Fibroblast of peridontal ligament (primary cell): Measurements from ENCODE around the gene SPAG6.
"Not testable (repeated sequence)": the region's sequence is repeated elsewhere in the genome, so short reads cannot be mapped to it uniquely, and the experiment has no call there.

Source experiments
- DNase-seq: peaks from one replicate; pipeline ENCODE4 v3.0.0-alpha.2; 2010; ENCODE audit errors: extremely low read depth

Gene SPAG6

DNA sequence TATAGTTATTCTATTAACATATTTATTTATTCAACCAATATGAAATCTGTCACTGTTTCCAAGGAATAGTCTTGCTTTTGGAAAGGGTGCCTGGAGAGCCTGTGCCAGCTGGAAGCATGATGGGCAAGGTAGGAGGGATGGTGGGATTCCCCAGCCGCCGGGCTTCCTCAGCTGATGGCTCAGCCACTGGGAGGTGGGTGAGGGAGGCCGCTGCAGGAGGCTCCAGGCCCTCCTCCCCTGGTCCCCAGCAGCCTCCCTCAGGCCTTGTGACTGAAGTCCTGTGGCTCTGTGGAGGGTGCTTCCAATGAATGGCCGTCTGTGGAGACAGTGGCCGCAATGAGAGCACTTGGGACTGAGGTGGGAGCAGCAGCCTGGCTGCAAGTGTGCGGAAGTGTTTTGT lies 27.0 kb downstream of the SPAG6 start:
- no peak for DNase-seq

DNA sequence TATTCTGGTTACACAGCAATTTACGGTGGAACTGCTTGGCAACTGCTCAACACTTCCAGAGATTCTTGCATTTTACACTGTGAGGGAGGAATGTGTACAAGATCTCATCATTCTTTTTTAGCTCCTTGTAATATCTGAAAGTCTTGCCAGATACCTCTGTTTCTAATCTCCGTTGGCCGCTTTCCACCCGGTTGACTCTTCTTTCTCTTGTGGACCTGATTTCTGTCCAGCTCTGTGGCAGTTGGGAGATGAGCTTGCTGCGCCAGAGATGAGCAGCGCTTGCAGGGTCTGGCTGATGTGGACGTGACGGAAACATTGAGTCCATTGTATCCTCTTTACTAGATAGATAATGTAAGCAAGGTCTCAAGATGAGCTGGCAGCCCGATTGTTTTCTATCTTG lies 27.6 kb downstream of the SPAG6 start:
- no peak for DNase-seq

DNA sequence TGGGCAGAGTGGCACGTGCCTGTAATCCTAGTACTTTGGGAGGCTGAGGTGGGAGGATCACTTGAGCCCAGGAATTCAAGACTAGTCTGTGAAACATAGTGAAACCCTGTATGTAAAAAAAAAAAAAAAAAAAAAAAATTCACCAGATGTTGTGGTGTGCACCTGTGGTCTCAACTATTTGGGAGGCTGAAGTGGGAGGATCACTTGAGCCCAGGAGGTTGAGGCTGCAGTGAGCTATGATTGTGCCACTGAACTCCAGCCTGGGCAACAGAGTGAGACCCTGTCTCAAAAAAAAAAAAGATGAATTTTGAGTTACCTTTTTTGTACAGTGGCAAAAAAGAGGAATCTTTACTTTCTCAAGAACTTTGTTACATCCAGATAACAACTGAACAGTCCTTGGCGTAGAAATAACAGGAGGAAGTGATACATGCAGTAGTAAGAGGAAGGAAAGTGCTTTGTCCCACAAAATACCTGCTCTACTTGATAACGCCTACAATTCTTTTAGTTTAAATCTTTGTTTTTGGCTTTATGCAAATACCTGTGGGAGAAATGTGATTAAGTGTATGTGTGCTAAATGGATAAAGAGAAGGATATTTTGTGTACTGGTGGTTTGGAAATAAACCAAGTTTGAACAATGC lies 29.3 kb downstream of the SPAG6 start:
- no peak for DNase-seq

DNA sequence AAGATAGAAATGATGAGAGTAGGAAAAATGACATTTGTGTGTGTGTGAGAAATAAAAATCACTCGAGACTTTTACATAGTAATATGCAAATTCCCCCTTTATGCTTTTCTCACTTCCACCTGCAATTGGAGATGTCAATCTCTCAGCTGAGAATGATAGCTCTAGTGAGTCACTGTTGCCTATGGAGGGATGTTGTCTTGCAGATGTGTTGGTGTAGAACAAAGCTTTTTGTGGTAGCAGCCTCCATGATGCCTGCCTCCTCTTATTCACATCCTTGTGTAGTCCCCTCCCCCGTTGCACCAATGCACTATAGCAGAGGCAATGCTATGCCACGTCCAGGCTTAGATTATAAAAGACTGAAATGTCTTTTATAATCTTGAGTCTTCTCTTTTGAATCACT lies 33.8 kb downstream of the SPAG6 start:
- no peak for DNase-seq

DNA sequence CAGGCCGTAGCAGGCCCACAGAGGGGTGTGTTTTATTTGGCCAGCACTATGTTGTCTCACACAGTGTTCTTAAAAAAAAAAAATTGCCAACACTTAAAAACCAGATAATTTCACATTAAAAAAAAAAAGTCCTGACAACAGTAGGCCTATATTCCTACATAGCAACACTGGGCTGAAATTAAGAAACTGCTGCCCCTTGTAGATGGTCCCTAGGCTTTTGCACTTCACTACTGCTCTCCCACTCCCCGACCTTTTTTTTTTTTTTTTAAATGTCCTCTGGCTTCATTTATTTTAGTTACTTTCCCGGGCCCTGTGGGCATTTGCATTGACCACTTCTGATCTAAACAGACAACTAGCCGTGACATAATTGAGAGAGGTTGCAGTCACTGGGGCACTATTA lies 36.0 kb downstream of the SPAG6 start:
- no peak for DNase-seq

DNA sequence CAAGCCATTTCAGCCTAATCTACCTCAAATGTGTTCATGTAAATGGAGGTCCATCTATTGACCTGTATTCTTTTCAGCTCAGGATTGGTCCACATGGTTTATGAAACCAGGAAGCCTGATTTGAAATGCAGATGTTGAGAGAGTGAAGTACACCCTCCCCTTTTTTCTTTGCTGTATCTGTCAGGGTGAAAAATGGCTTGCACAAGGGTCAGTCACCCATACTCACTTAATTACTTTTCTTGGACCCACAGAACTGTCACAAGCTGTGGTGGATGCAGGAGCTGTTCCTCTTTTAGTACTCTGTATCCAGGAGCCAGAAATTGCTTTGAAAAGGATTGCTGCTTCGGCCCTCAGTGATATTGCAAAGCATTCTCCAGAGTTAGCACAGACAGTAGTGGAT lies 41.2 kb downstream of the SPAG6 start:
- no peak for DNase-seq

DNA sequence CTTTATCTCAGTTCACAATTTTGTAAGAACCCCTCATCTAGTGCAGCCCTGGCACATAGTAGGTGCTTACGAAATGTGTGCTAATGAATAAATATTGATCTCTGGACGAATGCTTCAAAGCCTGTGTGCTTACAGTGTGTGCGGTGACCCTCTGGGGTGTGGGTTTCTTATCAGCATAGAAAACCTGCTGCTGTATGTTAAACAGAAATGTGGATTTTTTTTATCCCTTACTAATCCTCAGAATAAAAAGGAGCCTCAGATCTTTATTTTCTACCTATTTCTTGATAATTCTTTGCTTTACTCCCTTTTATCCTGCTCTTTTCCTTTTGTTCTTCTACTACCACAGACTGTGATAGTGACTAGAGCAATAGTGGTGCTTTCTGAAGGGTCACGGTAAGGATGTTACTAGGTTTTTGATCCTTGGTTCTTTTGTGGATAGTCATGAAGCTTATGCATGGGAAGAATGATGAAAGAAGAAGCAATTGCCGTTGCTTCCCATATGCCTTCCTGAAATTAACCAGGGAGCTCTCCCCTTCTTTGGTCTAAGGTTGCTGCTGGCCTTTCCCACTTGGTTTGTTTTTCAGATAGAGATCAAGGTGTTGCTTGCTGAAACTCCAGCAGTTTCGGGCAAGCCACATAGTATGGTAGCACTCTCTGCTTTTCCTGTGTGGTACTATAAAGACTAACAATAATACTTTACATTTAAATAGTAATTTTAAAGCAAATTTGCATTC lies 44.7 kb downstream of the SPAG6 start:
- DNase-seq, result no peak

DNA sequence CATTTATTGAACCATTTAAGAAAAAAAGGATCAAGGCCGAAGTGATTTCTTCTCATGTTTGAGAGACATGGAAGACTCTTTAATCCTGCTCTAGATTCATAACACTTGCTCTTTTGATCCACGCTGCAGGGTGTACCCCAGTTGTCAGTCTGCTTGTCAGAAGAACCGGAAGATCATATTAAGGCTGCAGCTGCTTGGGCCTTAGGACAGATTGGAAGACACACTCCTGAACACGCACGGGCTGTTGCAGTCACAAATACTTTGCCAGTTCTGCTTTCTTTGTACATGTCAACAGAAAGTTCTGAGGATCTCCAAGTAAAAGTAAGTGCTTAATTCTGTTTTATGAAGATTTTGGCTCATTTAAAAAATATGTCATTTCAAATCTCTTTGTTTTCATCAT lies 46.3 kb downstream of the SPAG6 start:
- DNase-seq, result no peak

DNA sequence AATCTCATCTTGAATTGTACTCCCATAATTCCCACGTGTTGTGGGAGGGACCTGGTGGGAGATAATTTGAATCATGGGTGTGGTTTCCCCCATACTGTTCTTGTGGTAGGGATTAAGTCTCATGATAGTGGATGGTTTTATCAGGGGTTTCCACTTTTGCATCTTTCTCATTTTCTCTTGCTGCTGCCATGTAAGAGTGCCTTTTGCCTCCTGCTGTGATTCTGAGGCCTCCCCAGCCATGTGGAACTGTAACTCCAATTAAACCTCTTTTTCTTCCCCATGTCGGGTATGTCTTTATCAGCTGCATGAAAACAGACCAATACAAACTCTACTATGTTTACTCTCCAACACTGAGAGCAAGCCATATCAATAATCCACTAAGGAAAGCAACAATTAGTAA lies 50.9 kb downstream of the SPAG6 start:
- DNase-seq, result not testable (repeated sequence)

DNA sequence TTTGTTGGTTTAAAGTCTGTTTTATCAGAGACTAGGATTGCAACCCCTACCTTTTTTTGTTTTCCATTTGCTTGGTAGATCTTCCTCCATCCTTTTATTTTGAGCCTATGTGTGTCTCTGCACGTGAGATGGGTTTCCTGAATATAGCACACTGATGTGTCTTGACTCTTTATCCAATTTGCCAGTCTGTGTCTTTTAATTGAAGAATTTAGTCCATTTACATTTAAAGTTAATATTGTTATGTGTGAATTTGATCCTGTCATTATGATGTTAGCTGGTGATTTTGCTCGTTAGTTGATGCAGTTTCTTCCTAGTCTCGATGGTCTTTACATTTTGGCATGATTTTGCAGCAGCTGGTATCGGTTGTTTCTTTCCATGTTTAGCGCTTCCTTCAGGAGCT lies 61.6 kb downstream of the SPAG6 start:
- not testable (repeated sequence) for DNase-seq

DNA sequence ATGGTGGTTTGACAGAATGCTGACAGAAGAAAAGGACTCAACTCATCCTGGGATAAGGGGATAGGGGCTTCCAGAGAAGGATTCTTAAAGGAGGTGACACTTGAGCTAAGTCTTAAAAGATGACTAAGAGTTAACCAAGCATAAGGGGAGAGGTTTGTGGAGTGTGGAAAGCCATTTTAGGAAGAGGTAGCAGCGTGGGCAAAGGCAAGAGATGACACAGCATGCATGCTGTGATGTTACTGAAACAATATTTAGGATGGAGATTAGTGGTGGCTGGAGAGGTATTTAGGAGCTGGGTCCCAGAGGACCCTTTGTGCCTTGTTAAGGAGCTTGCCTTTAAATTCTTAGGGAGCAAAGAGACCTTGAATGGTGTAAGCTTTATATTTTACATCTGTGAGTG lies 65.1 kb downstream of the SPAG6 start:
- no peak for DNase-seq

DNA sequence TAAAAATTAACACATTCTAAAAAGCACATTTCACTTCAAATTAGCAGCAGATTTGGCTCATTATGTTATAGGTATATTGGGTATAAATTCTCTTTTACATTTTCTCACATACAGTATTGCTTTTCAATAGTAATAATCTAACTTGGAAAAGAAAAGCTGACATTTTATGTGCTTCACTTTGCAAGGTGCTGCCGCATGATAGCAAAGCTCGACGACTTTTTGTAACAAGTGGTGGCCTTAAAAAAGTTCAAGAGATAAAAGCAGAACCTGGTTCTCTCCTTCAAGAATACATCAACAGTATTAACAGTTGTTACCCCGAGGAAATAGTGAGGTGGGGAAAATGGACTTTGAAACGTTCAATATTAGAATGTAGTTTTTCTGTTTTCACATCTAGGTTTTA lies 65.5 kb downstream of the SPAG6 start:
- DNase-seq, result no peak

DNA sequence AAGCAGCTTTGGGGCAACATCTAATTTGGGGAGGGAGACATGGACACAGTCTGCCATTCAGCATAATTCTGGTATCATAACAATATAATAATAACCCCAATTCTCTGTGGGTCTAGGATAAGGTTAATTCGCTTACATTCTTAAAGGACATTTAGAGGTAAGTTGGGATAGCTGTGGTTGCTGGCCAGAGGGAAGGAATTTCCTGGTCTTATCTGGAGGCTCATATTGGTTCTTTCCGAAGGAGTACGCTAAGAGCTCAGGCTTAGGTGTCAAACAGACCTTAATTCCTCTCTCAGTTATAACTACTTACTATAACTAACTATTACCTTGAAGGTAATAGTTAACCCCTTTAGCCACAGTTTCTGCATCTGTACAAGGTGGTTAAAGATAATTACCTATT lies 68.8 kb downstream of the SPAG6 start:
- DNase-seq, result no peak

DNA sequence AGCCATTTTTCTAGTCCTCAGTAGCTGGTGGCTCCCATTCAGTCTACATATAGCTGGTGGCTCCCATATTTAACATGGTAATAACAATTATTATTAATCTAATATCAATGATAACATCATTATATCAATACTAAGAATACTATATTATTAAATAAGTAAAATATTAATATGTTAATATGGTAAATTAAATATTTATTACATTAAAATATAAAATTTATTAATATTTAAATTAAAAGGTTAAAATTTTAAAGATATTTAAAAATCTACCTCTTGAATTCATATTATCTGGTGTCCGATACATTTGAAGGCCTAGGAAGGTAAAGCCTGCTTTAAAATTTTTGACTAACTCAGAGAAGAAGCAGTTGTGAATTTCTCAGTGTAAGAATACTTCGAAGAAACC lies 69.8 kb downstream of the SPAG6 start:
- no peak for DNase-seq

DNA sequence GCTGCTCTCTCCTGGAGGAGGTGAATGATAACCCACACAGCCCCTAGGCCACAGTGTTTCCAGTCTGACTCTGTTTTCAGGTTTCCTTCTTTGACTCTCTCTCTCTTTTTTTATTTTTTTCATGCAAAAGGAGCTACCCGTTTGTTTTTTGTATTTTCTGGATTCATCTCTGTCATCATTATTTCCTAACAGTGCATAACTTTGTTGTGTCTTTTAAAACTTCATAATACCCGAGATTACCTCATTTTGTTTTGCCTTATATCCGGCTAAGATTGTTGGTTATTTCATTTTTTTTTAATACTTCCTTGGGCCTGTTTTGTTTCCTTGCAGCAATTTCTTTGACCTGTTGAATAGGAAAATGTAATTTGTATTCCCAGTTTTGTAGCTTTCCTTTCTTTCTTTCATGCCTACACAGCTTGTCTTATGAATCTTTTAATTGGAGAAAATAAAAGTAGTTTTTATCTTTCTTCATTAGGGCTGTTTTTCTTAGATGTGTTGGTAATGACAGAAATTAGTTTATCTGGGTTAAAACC lies 72.5 kb downstream of the SPAG6 start:
- no peak for DNase-seq

DNA sequence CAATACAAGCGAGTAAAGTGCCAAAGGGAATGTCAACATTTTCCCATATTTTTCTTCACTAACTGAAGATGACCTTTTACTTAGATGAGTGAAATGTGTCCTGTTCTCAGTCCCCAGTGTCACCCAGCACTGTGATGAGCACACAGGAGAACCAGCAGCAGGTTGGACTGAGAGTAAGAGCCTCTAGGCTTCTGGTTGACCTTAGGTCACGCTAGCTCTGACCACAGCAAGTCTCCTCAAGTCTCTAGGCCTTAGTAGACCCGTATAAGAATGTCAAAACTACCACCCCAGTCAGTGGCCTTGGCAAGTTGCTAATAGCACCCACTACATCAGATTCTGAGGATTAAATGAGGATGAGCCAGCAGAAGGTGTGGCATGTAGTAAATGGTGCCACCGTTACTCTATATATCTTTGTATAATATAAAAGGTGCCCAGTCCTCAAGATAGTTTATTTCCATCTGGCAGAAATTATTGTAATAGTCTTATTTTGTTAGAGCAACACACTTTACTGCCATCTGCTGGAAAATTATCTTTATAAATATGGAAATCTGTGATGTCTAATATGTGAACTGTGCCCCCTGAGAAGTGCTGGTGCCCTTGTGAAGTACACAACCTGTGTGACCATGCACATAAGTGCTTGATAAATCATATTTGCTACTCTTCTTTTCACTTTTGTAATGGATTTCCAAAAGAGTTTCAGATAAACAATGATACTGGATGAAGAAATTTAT lies 75.7 kb downstream of the SPAG6 start:
- peak; percentile 66 for DNase-seq

DNA sequence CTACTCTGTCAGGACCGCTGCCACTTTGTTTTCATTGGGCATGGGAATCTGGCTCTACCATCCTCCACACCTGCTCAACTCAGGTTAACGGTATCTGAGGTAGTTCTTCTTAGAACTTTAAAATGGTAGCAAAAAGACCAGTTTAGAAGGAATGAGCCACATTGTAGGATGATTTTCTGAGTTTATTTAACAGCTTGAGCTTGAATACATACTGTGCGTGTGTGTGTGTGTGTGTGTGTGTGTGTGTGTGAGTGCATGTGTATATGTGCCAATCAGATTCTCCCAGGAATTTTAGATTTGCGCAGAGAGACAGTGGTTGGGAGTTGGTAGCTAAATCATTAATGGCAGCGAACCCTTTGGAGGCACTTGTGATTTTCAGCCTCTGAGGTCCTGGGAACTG lies 81.4 kb downstream of the SPAG6 start:
- no peak for DNase-seq

DNA sequence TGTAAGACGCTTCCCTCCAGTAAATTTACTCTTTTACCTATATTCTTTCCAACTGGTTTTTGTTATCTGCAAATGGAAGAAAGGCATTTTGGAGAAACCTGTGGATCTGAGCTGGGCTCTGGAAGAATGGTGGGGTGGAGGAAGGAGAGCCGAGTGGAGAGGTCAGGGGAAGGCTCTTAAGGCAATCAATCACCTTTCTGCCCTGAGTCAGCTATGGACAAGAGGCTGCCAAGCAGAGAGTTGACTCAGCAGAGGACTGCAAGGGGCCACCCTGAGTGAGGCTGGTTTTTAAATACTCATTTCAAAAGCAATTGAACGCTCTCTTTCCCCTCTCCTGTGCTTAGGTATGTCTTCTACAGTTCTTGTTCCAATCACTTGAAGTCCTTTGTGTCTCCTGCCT lies 81.8 kb downstream of the SPAG6 start:
- peak; percentile 40 for DNase-seq

DNA sequence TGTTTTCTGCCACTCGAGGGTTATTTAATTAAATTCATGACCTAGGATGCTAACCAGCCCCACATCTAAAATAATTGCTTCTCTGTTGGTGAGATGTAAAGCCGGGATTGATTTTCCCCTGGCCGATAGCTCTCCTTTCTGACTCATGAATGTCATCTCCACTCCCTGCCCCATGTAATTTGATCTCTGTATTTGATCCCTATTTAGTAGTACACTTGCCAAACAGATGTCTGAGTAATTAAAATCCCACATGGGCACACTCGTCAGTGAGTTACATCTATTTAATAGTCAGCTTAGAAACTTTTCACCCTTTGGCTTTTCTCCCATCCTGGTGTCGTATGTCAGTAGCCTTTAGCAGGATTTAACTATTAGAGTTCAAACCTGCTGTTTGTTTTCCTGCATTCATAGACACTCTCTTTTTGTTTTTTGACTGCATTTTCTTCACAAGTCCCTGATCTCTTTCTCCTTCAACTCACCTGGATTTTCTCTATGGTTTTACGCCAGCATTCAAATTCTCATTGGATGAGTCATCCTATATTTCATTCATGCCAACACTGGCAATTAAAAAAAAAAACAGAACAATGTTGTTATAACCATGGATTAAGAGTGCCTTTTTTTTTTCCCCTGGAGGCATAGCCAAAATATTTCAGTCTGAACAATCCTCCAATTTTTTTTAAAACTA lies 82.7 kb downstream of the SPAG6 start:
- DNase-seq, result peak; percentile 99

DNA sequence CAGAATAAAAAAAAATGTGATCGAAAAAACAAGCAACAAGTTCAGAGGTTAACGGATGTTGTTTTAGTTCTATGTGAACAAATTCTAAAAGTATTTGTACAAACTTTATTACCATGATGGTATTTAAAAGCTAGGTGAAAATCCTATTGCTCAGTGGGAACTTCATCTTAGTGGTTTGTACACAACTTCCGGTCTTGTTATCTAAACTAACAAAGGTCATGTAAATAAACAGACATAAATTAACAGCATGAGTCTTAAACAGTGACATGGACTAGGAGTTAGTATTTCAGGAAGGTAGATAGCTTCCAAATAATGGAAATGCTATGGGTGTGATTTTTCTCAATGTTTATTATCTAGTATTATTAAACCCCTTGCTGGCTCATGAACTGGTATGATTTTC lies 83.8 kb downstream of the SPAG6 start:
- peak; percentile 6 for DNase-seq

DNA sequence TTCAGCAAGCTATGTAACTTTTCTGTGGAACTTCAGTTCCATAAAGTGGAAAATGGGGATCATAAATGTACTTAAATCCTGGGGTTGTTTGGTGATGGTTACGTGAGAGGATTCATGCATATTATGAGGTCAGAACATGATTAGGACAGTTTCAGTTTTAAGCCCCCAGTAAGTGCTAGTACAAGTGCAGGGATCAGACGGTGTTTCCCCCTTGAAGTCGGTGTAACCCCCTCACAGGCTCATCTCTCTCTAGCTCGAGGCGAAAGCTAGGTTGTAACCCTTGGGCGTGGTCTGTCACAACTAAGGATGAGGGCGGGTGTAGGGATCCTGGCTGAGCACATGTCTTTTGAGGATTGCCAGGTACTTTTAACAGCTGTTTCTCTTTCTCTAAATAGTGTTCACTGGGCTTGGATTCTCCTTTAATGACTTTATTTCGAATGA lies 84.7 kb downstream of the SPAG6 start:
- no peak for DNase-seq

DNA sequence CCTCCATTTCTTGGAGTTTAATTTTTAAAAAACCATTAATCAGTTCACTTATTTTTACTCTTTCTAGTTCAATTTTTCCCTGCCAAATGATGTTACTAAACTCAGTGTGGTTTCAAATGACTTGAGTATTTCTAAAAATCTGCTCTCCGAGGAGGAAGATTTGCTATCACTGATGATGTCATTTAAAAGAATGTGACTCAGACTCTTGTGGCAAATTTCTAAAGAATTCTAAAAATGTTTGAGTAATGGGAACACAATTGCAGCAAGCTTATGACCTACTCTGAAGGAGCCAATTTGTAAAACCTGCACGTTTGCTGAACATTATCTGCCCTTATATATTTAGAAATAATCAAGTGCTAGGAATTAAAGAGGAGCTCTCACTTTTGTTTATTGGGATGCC lies 88.6 kb downstream of the SPAG6 start:
- DNase-seq, result peak; percentile 97
